ENCODE results near the gene KYNU. TPM values are rescaled to one million over a fixed set of nuclear protein-coding genes. Genes with fewer than 3 reads are reported as not detected.
"Not testable (repeated sequence)": the region's sequence is repeated elsewhere in the genome, so short reads cannot be mapped to it uniquely, and the experiment has no call there.

Gene KYNU
- total and polyA plus RNA-seq, 2 experiments from 2014 or later, result 7.6 to 13.1 TPM

- no peak for DNase-seq (ENCODE audit: low spot score)
- H3K4me3 ChIP-seq, result no peak overlapping the region
- no peaks in the 10 kb centered on the region for H3K9me2 ChIP-seq (replicated peaks; ENCODE audit: insufficient read depth)
- no peaks in the 10 kb centered on the region for H3K9me3 ChIP-seq (ENCODE audit: low read depth)
- no peaks in the 10 kb centered on the region for H3K36me3 ChIP-seq (replicated peaks; ENCODE audit: insufficient read depth, low read depth)
- no peak overlapping the region for H2AFZ ChIP-seq
- no peaks in the 10 kb centered on the region for H3K4me1 ChIP-seq (ENCODE audit: insufficient read depth)
- TF ChIP-seq EZH2phosphoT487 (IDR thresholded peaks at IDR 0.05; ENCODE audit: low read depth, severe bottlenecking, unreplicated experiment) (no peak), CTCF (IDR thresholded peaks at IDR 0.05; ENCODE audit: poor library complexity) (no peak), EZH2 (IDR thresholded peaks at IDR 0.05; ENCODE audit: borderline replicate concordance) (no peak)
- no peak overlapping the region for H3K27ac ChIP-seq
- no peak overlapping the region for H3K4me2 ChIP-seq
- no peaks in the 10 kb centered on the region for H4K20me1 ChIP-seq (ENCODE audit: insufficient read depth, poor library complexity, severe bottlenecking)
- H3K79me2 ChIP-seq, result no peaks in the 10 kb centered on the region
- 73% methylated on average over 1 of the region's 1 CpG for WGBS (ENCODE audit: low lambda C conversion rate, missing lambda C conversion rate)
- no peaks in the 10 kb centered on the region for H3K27me3 ChIP-seq
These were observed 20.3 kb downstream of the KYNU start for GRCh38 chr2:142897807-142898206.

GRCh38 chr2:142900327-142900726, 22.9 kb downstream of the KYNU start:
- H3K27ac ChIP-seq; H3K27me3 ChIP-seq; H4K20me1 ChIP-seq (ENCODE audit: insufficient read depth, poor library complexity, severe bottlenecking); H3K9me2 ChIP-seq (replicated peaks; ENCODE audit: insufficient read depth); H3K79me2 ChIP-seq; H3K4me1 ChIP-seq (ENCODE audit: insufficient read depth); H3K4me3 ChIP-seq; DNase-seq (ENCODE audit: low spot score); H3K4me2 ChIP-seq; H2AFZ ChIP-seq; H3K9me3 ChIP-seq (ENCODE audit: low read depth); H3K36me3 ChIP-seq (replicated peaks; ENCODE audit: insufficient read depth, low read depth): not testable (repeated sequence)
- WGBS (ENCODE audit: low lambda C conversion rate, missing lambda C conversion rate), result 99% methylated on average over 4 of the region's 4 CpGs

GRCh38 chr2:142901780-142902179, 24.3 kb downstream of the KYNU start:
- no peaks in the 10 kb centered on the region for H3K4me1 ChIP-seq (ENCODE audit: insufficient read depth)
- H3K27ac ChIP-seq, result no peak overlapping the region
- no peaks in the 10 kb centered on the region for H3K79me2 ChIP-seq
- no peaks in the 10 kb centered on the region for H4K20me1 ChIP-seq (ENCODE audit: insufficient read depth, poor library complexity, severe bottlenecking)
- WGBS (ENCODE audit: low lambda C conversion rate, missing lambda C conversion rate), result 82% methylated on average over 6 of the region's 6 CpGs
- H2AFZ ChIP-seq, result no peak overlapping the region
- no peaks in the 10 kb centered on the region for H3K9me2 ChIP-seq (replicated peaks; ENCODE audit: insufficient read depth)
- H3K27me3 ChIP-seq, result no peaks in the 10 kb centered on the region
- no peak overlapping the region for H3K4me2 ChIP-seq
- TF ChIP-seq CTCF (IDR thresholded peaks at IDR 0.05; ENCODE audit: poor library complexity), result no peak
- TF ChIP-seq EZH2phosphoT487 (IDR thresholded peaks at IDR 0.05; ENCODE audit: low read depth, severe bottlenecking, unreplicated experiment), result no peak
- no peak for TF ChIP-seq EZH2 (IDR thresholded peaks at IDR 0.05; ENCODE audit: borderline replicate concordance)
- no peaks in the 10 kb centered on the region for H3K9me3 ChIP-seq (ENCODE audit: low read depth)
- no peak for DNase-seq (ENCODE audit: low spot score)
- H3K4me3 ChIP-seq, result no peak overlapping the region
- no peaks in the 10 kb centered on the region for H3K36me3 ChIP-seq (replicated peaks; ENCODE audit: insufficient read depth, low read depth)

GRCh38 chr2:142903726-142904125, 26.3 kb downstream of the KYNU start:
- not testable (repeated sequence) for H3K79me2 ChIP-seq; H3K9me3 ChIP-seq (ENCODE audit: low read depth); H3K36me3 ChIP-seq (replicated peaks; ENCODE audit: insufficient read depth, low read depth); H3K27me3 ChIP-seq; H3K9me2 ChIP-seq (replicated peaks; ENCODE audit: insufficient read depth); DNase-seq (ENCODE audit: low spot score); H3K27ac ChIP-seq; H3K4me2 ChIP-seq; H2AFZ ChIP-seq; H3K4me3 ChIP-seq; H3K4me1 ChIP-seq (ENCODE audit: insufficient read depth); H4K20me1 ChIP-seq (ENCODE audit: insufficient read depth, poor library complexity, severe bottlenecking)
- 79% methylated on average over 7 of the region's 7 CpGs for WGBS (ENCODE audit: low lambda C conversion rate, missing lambda C conversion rate)

GRCh38 chr2:142907653-142908052, 30.2 kb downstream of the KYNU start:
- Histone ChIP-seq H3K4me3 (no peak overlapping the region), H3K9me2 (replicated peaks; ENCODE audit: insufficient read depth) (no peaks in the 10 kb centered on the region), H3K27me3 (no peaks in the 10 kb centered on the region), H2AFZ (no peak overlapping the region), H3K9me3 (ENCODE audit: low read depth) (no peaks in the 10 kb centered on the region), H3K36me3 (replicated peaks; ENCODE audit: insufficient read depth, low read depth) (no peaks in the 10 kb centered on the region), H3K79me2 (no peaks in the 10 kb centered on the region), H3K4me1 (ENCODE audit: insufficient read depth) (no peaks in the 10 kb centered on the region), H3K27ac (no peak overlapping the region), H3K4me2 (no peak overlapping the region), H4K20me1 (ENCODE audit: insufficient read depth, poor library complexity, severe bottlenecking) (no peaks in the 10 kb centered on the region)
- no peak for DNase-seq (ENCODE audit: low spot score)
- WGBS (ENCODE audit: low lambda C conversion rate, missing lambda C conversion rate), result 71% methylated on average over 2 of the region's 2 CpGs
- no peak for TF ChIP-seq EZH2phosphoT487 (IDR thresholded peaks at IDR 0.05; ENCODE audit: low read depth, severe bottlenecking, unreplicated experiment)
- TF ChIP-seq EZH2 (IDR thresholded peaks at IDR 0.05; ENCODE audit: borderline replicate concordance), result no peak
- TF ChIP-seq CTCF (IDR thresholded peaks at IDR 0.05; ENCODE audit: poor library complexity), result no peak

All from hepatocyte (in vitro differentiated cells).